BLaER1 treated with 17β-estradiol and CSF1 and Interleukin-3, amounts not matched to agents 10 nM and 100 nM (cell line): ENCODE results near the gene POLR1G.

Experiments used
- H3K27ac ChIP-seq, 11 experiments: shearing (Covaris generic); formaldehyde crosslinking; 2 replicates each; pipeline ENCODE4 v1.8.1; 2022
- H3K27me3 ChIP-seq, 11 experiments: shearing (Covaris generic); formaldehyde crosslinking; 2 replicates each; pipeline ENCODE4 v1.8.1; 2022
- H3K36me3 ChIP-seq, 11 experiments: shearing (Covaris generic); formaldehyde crosslinking; 2 replicates each; pipeline ENCODE4 v1.8.1; 2022
- H3K4me1 ChIP-seq, 10 experiments: shearing (Covaris generic); formaldehyde crosslinking; 2 replicates each; pipeline ENCODE4 v1.8.1; 2022
- H3K4me2 ChIP-seq, 11 experiments: shearing (Covaris generic); formaldehyde crosslinking; 2 replicates each; pipeline ENCODE4 v1.8.1; 2022
- H3K4me3 ChIP-seq, 10 experiments: shearing (Covaris generic); formaldehyde crosslinking; 2 replicates each; pipeline ENCODE4 v1.8.1; 2022
- H3K9ac ChIP-seq, 11 experiments: shearing (Covaris generic); formaldehyde crosslinking; 2 replicates each; pipeline ENCODE4 v1.8.1; 2022
- H3K9me3 ChIP-seq, 11 experiments: shearing (Covaris generic); formaldehyde crosslinking; replicated peaks in 1 of 11; 2 replicates each; pipeline ENCODE4 v1.8.1; 2022
- H4K20me1 ChIP-seq, 11 experiments: shearing (Covaris generic); formaldehyde crosslinking; 2 replicates each; pipeline ENCODE4 v1.8.1; 2022
- Cebpa-rat ChIP-seq, 11 experiments: shearing (Covaris generic); IDR thresholded peaks; 2 replicates each; pipeline ENCODE4 v1.8.1; 2022

POLR1G gene

GRCh38 chr19:45444318-45445041 is 38.0 kb downstream of the POLR1G start:
- Histone ChIP-seq H3K4me3 (peak overlapping the region; percentile 33 to 67 (median 54); a peak in 17 of 20 replicates), H3K36me3 (no peaks in the 10 kb centered on the region), H3K9me3 (no peaks in the 10 kb centered on the region), H3K27ac (peak overlapping the region; percentile 63 to 94 (median 92)), H4K20me1 (no peaks in the 10 kb centered on the region), H3K4me2 (peak overlapping the region; percentile 82 to 97 (median 90)), H3K9ac (peak overlapping the region; percentile 72 to 88 (median 83); a peak in 21 of 22 replicates), H3K27me3 (no peaks in the 10 kb centered on the region), H3K4me1 (peaks cover 39 to 84% (median 66%) of the 10 kb centered on the region in 10 experiments)
- TF ChIP-seq Cebpa-rat (IDR thresholded peaks at IDR 0.05), result no peak

GRCh38 chr19:45445139-45445538 is 38.7 kb downstream of the POLR1G start:
- H3K4me2 ChIP-seq, result peak overlapping the region; percentile 82 to 97 (median 90)
- H3K4me1 ChIP-seq, result peaks cover 44 to 87% (median 70%) of the 10 kb centered on the region in 10 experiments
- H3K9ac ChIP-seq, result peak overlapping the region in 8 of 11 experiments; percentile 81 to 88 (median 84); a peak in 12 of 22 replicates
- peak overlapping the region in 8 of 11 experiments; percentile 90 to 94 (median 93); a peak in 16 of 22 replicates for H3K27ac ChIP-seq
- peak overlapping the region in 3 of 10 experiments; percentile 51 to 62 (median 56); a peak in 3 of 20 replicates for H3K4me3 ChIP-seq
- H3K9me3 ChIP-seq, result no peaks in the 10 kb centered on the region
- H3K36me3 ChIP-seq, result no peaks in the 10 kb centered on the region
- H4K20me1 ChIP-seq, result no peaks in the 10 kb centered on the region
- no peaks in the 10 kb centered on the region for H3K27me3 ChIP-seq
- TF ChIP-seq Cebpa-rat (IDR thresholded peaks at IDR 0.05), result no peak

GRCh38 chr19:45446295-45446694 is 39.9 kb downstream of the POLR1G start:
- peaks cover 37 to 82% (median 66%) of the 10 kb centered on the region in 10 experiments for H3K4me1 ChIP-seq
- 0 out of 22 replicates have a peak overlapping the region, but pooled peaks of 1 of the 11 experiments have one; percentile 92 for H3K27ac ChIP-seq
- H3K9me3 ChIP-seq, result no peaks in the 10 kb centered on the region
- no peak overlapping the region for H3K4me3 ChIP-seq
- no peaks in the 10 kb centered on the region for H3K27me3 ChIP-seq
- H4K20me1 ChIP-seq, result no peaks in the 10 kb centered on the region
- H3K36me3 ChIP-seq, result no peaks in the 10 kb centered on the region
- TF ChIP-seq Cebpa-rat (IDR thresholded peaks at IDR 0.05), result no peak
- peak overlapping the region in 2 of 11 experiments; percentile 90 to 97; a peak in 1 of 22 replicates for H3K4me2 ChIP-seq
- H3K9ac ChIP-seq, result no peak overlapping the region

DNA sequence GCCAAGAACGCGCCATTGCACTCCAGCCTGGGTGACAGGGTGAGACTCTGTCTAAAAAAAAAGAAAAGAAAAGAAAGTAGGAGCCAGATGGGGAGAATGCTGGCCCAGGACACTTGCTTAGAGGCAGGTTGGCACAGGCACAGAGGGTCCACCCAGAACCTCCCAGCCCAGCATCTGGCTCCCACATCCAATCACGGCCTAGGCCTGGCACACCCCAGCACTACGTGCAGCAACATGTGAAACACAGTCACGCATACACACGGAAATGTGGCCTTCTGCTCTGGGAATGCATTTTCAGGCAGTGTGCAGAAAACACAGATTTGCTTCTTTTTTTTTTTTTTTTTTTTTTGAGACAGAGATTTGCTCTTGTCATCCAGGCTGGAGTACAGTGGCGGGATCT is 40.5 kb downstream of the POLR1G start:
- Histone ChIP-seq H3K9me3 (no peaks in the 10 kb centered on the region), H3K9ac (no peak overlapping the region), H3K4me1 (peaks cover 43 to 82% (median 66%) of the 10 kb centered on the region in 10 experiments), H3K36me3 (no peaks in the 10 kb centered on the region), H4K20me1 (no peaks in the 10 kb centered on the region), H3K4me2 (no peak overlapping the region), H3K27me3 (no peaks in the 10 kb centered on the region), H3K4me3 (no peak overlapping the region), H3K27ac (no peak overlapping the region)
- no peak for TF ChIP-seq Cebpa-rat (IDR thresholded peaks at IDR 0.05)

GRCh38 chr19:45448425-45448756 is 41.9 kb downstream of the POLR1G start:
- no peaks in the 10 kb centered on the region for H3K36me3 ChIP-seq
- H3K9me3 ChIP-seq, result no peaks in the 10 kb centered on the region
- peak overlapping the region in 1 of 11 experiments; percentile 27; a peak in 1 of 22 replicates for H3K9ac ChIP-seq
- no peaks in the 10 kb centered on the region for H4K20me1 ChIP-seq
- H3K4me2 ChIP-seq, result peak overlapping the region in 3 of 11 experiments; percentile 90 to 99 (median 97); a peak in 2 of 22 replicates
- TF ChIP-seq Cebpa-rat (IDR thresholded peaks at IDR 0.05), result no peak
- peaks cover 32 to 81% (median 62%) of the 10 kb centered on the region in 10 experiments for H3K4me1 ChIP-seq
- H3K4me3 ChIP-seq, result no peak overlapping the region
- no peaks in the 10 kb centered on the region for H3K27me3 ChIP-seq
- H3K27ac ChIP-seq, result no peak overlapping the region

- H3K27me3 ChIP-seq, result no peaks in the 10 kb centered on the region
- H3K36me3 ChIP-seq, result no peaks in the 10 kb centered on the region
- peaks cover 30 to 82% (median 66%) of the 10 kb centered on the region in 10 experiments for H3K4me1 ChIP-seq
- H3K9ac ChIP-seq, result peak overlapping the region in 1 of 11 experiments; percentile 78; a peak in 1 of 22 replicates
- peak overlapping the region; percentile 81 to 99 (median 96); a peak in 21 of 22 replicates for H3K4me2 ChIP-seq
- peak overlapping the region in 3 of 11 experiments; percentile 79 to 97 (median 81); a peak in 1 of 22 replicates for H3K27ac ChIP-seq
- TF ChIP-seq Cebpa-rat (IDR thresholded peaks at IDR 0.05), result no peak
- H4K20me1 ChIP-seq, result no peaks in the 10 kb centered on the region
- no peak overlapping the region for H3K4me3 ChIP-seq
- no peaks in the 10 kb centered on the region for H3K9me3 ChIP-seq
These were observed 42.4 kb downstream of the POLR1G start for GRCh38 chr19:45448887-45449299.

DNA sequence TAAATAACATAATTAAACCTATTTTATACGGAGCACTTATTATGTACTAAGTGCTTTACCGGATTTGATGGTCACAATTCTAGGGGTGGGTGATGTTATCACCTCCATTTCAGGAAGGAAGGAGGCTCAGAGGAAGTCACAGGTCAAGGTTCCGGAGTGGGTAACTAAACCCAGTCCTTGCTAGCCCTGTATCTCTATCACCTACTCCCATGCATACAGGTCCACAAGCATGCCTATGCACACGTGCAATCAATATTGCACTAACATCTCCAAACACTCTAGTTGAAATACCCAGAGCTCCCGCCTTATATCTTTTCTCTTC is 43.5 kb downstream of the POLR1G start:
- peaks cover 34 to 85% (median 69%) of the 10 kb centered on the region in 10 experiments for H3K4me1 ChIP-seq
- peak overlapping the region; percentile 70 to 97 (median 81) for H3K27ac ChIP-seq
- no peaks in the 10 kb centered on the region for H3K36me3 ChIP-seq
- peak overlapping the region; percentile 61 to 77 (median 69) for H3K4me3 ChIP-seq
- H3K9me3 ChIP-seq, result no peaks in the 10 kb centered on the region
- TF ChIP-seq Cebpa-rat (IDR thresholded peaks at IDR 0.05), result no peak
- H4K20me1 ChIP-seq, result no peaks in the 10 kb centered on the region
- no peaks in the 10 kb centered on the region for H3K27me3 ChIP-seq
- H3K4me2 ChIP-seq, result peak overlapping the region; percentile 81 to 99 (median 96)
- H3K9ac ChIP-seq, result peak overlapping the region; percentile 70 to 95 (median 79)

DNA sequence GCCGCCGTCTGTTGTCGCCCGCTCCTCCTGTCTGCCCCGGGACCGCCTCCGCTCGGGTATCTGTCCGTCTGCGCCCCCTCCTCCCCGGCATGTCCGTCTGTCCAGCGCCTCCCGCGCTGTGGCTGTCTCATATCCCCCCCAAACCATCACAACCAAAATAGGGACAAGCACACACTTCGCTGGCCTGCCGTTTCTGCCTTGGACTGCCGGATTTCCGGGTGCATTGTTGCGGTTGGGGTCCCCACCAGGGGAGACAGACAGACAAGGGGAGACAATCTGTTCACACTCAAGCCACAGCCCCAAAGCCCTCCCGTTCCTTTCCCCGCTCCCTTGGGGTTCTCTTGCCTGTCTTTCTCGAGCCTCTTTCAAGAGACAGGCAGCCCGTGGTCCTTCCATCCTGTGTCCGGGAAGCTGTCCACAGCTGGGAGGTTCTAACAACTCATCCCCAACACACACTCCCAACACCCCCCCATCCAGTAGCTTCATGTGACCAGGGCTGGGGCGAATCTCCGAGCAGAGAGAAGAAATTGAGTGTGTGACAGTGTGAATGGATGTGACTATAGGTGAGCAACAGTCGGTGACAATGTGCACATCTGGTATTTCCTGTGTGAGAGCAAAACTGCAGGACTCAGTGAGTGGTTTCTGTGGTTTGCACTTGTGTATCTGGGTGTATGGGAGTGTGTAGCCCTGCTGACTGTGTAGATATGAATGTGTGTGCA is 44.8 kb downstream of the POLR1G start:
- peak overlapping the region; percentile 61 to 77 (median 69) for H3K4me3 ChIP-seq
- peaks cover 45 to 86% (median 71%) of the 10 kb centered on the region in 10 experiments for H3K4me1 ChIP-seq
- peak overlapping the region; percentile 63 to 97 (median 79) for H3K27ac ChIP-seq
- TF ChIP-seq Cebpa-rat (IDR thresholded peaks at IDR 0.05), result no peak
- no peaks in the 10 kb centered on the region for H3K9me3 ChIP-seq
- peak overlapping the region; percentile 66 to 95 (median 78) for H3K9ac ChIP-seq
- 0 out of 22 replicates have a peak, but pooled peaks cover 0 to 4% (median 0%) of the 10 kb centered on the region in 11 experiments for H4K20me1 ChIP-seq
- no peaks in the 10 kb centered on the region for H3K36me3 ChIP-seq
- no peaks in the 10 kb centered on the region for H3K27me3 ChIP-seq
- peak overlapping the region; percentile 81 to 99 (median 97) for H3K4me2 ChIP-seq
